ENCODE measurements around the gene INTS15. TPM values are rescaled to one million over a fixed set of nuclear protein-coding genes. Genes with fewer than 3 reads are reported as not detected.

The INTS15 gene
- total and polyA plus RNA-seq, 9 of the 15 experiments (the other 6 are each of a cell fraction or from before 2014, with no cell fraction given) = 0.52 to 28.9 (median 11.6) TPM

DNA sequence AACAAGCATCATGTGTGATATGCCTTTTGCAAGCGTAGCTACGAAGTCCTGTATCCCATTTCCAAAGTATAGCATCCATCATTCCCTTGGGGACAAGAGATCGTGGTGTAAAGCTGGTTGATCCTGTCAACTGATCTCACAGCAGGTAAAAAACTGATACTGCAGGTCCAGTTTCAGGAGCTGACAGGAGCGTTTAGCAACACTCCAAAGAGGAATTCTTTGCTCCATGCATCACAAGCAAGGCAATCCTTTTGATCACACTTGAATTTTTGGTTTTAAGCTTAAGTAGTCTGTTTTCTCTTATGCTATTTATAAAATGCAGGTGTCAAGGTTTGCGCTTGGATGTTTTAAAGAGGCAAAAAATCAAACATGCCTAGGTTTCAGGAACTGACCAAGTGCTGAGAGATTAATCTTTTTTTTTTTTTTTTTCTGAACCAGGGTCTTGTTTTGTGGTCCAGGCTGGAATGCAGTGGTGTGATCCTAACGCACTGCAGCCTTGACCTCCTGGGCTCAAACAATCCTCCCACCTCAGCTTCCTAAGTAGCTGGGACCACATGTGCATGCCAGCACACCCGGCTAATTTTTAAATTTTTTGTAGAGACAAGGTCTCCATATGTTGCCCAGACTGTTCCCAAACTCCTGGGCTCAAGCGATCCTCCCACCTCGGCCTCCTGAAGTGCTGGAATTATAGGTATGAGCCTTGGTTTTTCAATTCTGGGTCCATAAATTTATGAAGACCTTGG, 14.4 kb upstream of the INTS15 start:
- Histone ChIP-seq H3K9me3 (replicated peaks; ENCODE audit: control insufficient read depth, insufficient read depth, low read depth, low read length) (no peaks in the 10 kb centered on the region), H3K4me3 (no peak overlapping the region), H3K27ac (ENCODE audit: extremely low read depth, low read depth, low read length) (no peak overlapping the region), H3K4me1 (replicated peaks in 1 of 2; ENCODE audit: control insufficient read depth in 2 of 2, insufficient read depth in 2 of 2, low read length in 2 of 2) (peaks cover 13 to 20% of the 10 kb centered on the region in 2 experiments), H3K9ac (ENCODE audit: insufficient read depth in 1 of 2, low read depth in 2 of 2, low read length in 2 of 2) (no peak overlapping the region), H4K20me1 (replicated peaks; ENCODE audit: control insufficient read depth, insufficient read depth, low read length) (no peaks in the 10 kb centered on the region), H3K9me1 (ENCODE audit: control insufficient read depth, insufficient read depth, low read length) (no peaks in the 10 kb centered on the region), H3K36me3 (ENCODE audit: control insufficient read depth, insufficient read depth, low read length) (peaks cover 12% of the 10 kb centered on the region; the same call in 2 of the 3 replicates), H3K27me3 (ENCODE audit: control insufficient read depth in 2 of 2, insufficient read depth in 2 of 2, low read length in 2 of 2) (peaks cover 4 to 6% of the 10 kb centered on the region in 2 experiments; a peak in 2 of 5 replicates), H2AFZ (ENCODE audit: low read depth, low read length) (no peak overlapping the region), H3K79me2 (ENCODE audit: control insufficient read depth, insufficient read depth, low read length) (peaks cover 20% of the 10 kb centered on the region), H3K4me2 (ENCODE audit: insufficient read depth, low read length) (peak overlapping the region; percentile 89; the same call in 1 of the 2 replicates)
- TF ChIP-seq NR4A1 (CRISPR knock-in tag; IDR thresholded peaks at IDR 0.05) = no peak
- TF ChIP-seq NR4A1 (tag; IDR thresholded peaks at IDR 0.05) = no peak
- TF ChIP-seq TBL1XR1 (IDR thresholded peaks at IDR 0.05; ENCODE audit: low read length in 2 of 2) = no peak
- TF ChIP-seq FOXA3 (CRISPR knock-in tag; conservative IDR thresholded peaks at IDR 0.05 in 1 of 2, IDR thresholded peaks at IDR 0.05 in 1 of 2) = no peak
- TF ChIP-seq KLF10 (CRISPR knock-in tag; IDR thresholded peaks at IDR 0.05) = no peak
- TF ChIP-seq, protein P1, sequence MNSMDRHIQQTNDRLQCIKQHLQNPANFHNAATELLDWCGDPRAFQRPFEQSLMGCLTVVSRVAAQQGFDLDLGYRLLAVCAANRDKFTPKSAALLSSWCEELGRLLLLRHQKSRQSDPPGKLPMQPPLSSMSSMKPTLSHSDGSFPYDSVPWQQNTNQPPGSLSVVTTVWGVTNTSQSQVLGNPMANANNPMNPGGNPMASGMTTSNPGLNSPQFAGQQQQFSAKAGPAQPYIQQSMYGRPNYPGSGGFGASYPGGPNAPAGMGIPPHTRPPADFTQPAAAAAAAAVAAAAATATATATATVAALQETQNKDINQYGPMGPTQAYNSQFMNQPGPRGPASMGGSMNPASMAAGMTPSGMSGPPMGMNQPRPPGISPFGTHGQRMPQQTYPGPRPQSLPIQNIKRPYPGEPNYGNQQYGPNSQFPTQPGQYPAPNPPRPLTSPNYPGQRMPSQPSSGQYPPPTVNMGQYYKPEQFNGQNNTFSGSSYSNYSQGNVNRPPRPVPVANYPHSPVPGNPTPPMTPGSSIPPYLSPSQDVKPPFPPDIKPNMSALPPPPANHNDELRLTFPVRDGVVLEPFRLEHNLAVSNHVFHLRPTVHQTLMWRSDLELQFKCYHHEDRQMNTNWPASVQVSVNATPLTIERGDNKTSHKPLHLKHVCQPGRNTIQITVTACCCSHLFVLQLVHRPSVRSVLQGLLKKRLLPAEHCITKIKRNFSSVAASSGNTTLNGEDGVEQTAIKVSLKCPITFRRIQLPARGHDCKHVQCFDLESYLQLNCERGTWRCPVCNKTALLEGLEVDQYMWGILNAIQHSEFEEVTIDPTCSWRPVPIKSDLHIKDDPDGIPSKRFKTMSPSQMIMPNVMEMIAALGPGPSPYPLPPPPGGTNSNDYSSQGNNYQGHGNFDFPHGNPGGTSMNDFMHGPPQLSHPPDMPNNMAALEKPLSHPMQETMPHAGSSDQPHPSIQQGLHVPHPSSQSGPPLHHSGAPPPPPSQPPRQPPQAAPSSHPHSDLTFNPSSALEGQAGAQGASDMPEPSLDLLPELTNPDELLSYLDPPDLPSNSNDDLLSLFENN (IDR thresholded peaks at IDR 0.05; ENCODE audit: low read depth in 2 of 2, low read length in 2 of 2) = no peak
- TF ChIP-seq DLX4 (CRISPR knock-in tag; IDR thresholded peaks at IDR 0.05) = no peak
- TF ChIP-seq TGIF2 (CRISPR knock-in tag; IDR thresholded peaks at IDR 0.05) = no peak
- no peak for TF ChIP-seq SIX5 (IDR thresholded peaks at IDR 0.05; ENCODE audit: borderline replicate concordance in 1 of 2, insufficient read depth in 1 of 2, low read depth in 1 of 2, low read length in 2 of 2)
- no peak for TF ChIP-seq PHB2 (IDR thresholded peaks at IDR 0.05; ENCODE audit: low read depth)
- no peak for TF ChIP-seq SMARCA5 (IDR thresholded peaks at IDR 0.05)
- no peak for TF ChIP-seq ZNF507 (tag; conservative IDR thresholded peaks at IDR 0.05)
- no peak for TF ChIP-seq ZNF311 (CRISPR knock-in tag; IDR thresholded peaks at IDR 0.05)
- TF ChIP-seq THRA (IDR thresholded peaks at IDR 0.05) = no peak
- TF ChIP-seq NR3C1 (CRISPR knock-in tag; IDR thresholded peaks at IDR 0.05) = no peak
- in situ Hi-C loops (cut with MboI) (no loop called here), intact Hi-C loops (cut with micrococcal nuclease) (no loop called here)
- FAIRE-seq (no peak), ATAC-seq (no peak), DNase-seq (ENCODE audit: extremely low read depth in 1 of 4, low spot score in 3 of 4) (no peak)
- POLR2A ChIA-PET = interaction anchor here (0.6 to 1.7 kb wide), 4 partner anchors 8 to 70 kb away, joined by 3 to 5 read pairs (median 4); partner anchors contain the start of gene INTS15
- 68% methylated on average over 9 of the region's 9 CpGs for WGBS (ENCODE audit: insufficient coverage, low coverage, missing lambda C conversion rate)
- CTCF ChIA-PET (ENCODE audit: low intra/inter-chr PET ratio) = no interaction called here
- BruUV-seq (replicated peaks) = no TSS peak

Data from K562 (cell line).